Breast epithelium (tissue), 3 donors: ENCODE data around the gene RBM38.

Experiments
- POLR2AphosphoS5 ChIP-seq, 3 donors: sonication (generic); formaldehyde crosslinking; IDR thresholded peaks; one replicate each; pipeline ENCODE4 v1.6.1; 2017; ENCODE audit warnings: antibody characterized with exemption in 3 of 3
- TF ChIP-seq, protein P1 (sequence below), 3 donors: fragments of 450-650 bp; IDR thresholded peaks; one replicate each; pipeline ENCODE4 v1.5.1; 2016 to 2017; ENCODE audit warnings: antibody characterized with exemption in 3 of 3, mild to moderate bottlenecking in 3 of 3, moderate library complexity in 3 of 3

DNA sequence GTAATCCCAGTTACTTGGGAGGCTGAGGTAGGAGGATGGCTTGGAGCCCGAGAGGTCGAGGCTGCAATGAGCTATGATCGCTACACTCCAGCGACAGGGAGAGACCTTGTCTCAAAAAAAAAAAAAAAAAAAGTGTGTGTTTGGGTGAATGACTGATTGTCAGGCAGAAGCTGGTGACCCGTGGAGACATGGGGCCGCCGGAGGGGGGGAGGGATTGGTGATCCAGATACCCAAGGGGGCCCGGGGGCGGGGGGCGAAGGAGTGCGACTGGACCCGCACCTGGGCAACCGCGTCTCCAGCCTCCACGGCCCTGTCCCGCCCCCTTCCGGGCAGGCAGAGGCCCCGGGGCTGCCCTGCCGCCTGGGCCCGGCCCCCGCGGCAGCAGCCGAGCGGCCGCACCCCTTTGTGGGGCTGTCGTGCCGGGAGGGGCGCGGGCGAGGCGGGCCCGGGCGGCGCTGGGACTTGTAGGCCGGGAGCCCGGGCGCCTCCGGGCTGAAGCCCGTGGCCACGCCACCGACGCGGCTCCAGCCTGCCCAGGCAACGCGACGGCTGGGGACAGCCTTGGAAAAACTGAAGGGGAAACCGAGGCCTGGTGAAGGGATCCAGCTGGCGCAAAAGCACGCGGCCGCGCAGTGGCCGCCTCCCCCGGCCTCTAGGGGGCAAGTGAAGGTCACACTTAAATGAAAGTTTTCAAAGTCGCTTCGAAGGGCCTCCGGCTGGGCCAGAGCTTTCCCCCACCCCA is 2.1 kb upstream of the RBM38 start:
- TF ChIP-seq, protein P1, sequence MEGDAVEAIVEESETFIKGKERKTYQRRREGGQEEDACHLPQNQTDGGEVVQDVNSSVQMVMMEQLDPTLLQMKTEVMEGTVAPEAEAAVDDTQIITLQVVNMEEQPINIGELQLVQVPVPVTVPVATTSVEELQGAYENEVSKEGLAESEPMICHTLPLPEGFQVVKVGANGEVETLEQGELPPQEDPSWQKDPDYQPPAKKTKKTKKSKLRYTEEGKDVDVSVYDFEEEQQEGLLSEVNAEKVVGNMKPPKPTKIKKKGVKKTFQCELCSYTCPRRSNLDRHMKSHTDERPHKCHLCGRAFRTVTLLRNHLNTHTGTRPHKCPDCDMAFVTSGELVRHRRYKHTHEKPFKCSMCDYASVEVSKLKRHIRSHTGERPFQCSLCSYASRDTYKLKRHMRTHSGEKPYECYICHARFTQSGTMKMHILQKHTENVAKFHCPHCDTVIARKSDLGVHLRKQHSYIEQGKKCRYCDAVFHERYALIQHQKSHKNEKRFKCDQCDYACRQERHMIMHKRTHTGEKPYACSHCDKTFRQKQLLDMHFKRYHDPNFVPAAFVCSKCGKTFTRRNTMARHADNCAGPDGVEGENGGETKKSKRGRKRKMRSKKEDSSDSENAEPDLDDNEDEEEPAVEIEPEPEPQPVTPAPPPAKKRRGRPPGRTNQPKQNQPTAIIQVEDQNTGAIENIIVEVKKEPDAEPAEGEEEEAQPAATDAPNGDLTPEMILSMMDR (IDR thresholded peaks at IDR 0.05), result peak in 2 of 3 donors; percentile 39 to 47
- TF ChIP-seq POLR2AphosphoS5 (IDR thresholded peaks at IDR 0.05), result no peak
